ENCODE data around the gene RPL41.

RPL41 gene

GRCh38 chr12:56160894-56161689, 44.7 kb downstream of the RPL41 start:
- Histone ChIP-seq H3K4me1 (ENCODE audit: insufficient read depth, insufficient read length) (peaks cover 8% of the 10 kb centered on the region), H3K36me3 (ENCODE audit: insufficient read depth, insufficient read length, low read length) (peaks cover 73% of the 10 kb centered on the region), H3K9ac (ENCODE audit: insufficient read length, low read depth) (peak overlapping the region; percentile 97), H3K27me3 (ENCODE audit: insufficient read depth, insufficient read length) (no peaks in the 10 kb centered on the region), H3K4me3 (ENCODE audit: insufficient read length, low read depth) (peak overlapping the region; percentile 92), H3K9me3 (ENCODE audit: insufficient read depth, low read length) (no peaks in the 10 kb centered on the region)
- no peak for DNase-seq (ENCODE audit: low read depth, low spot score)
- TF ChIP-seq SUZ12 (IDR thresholded peaks at IDR 0.05; ENCODE audit: extremely low read depth, insufficient read depth, insufficient read length) (no peak), ZNF274 (IDR thresholded peaks at IDR 0.05; ENCODE audit: low read depth, low read length) (no peak), YY1 (IDR thresholded peaks at IDR 0.05; ENCODE audit: insufficient read depth, insufficient read length) (no peak)

GRCh38 chr12:56161690-56162351, 45.4 kb downstream of the RPL41 start:
- TF ChIP-seq ZNF274 (IDR thresholded peaks at IDR 0.05; ENCODE audit: low read depth, low read length) (no peak), YY1 (IDR thresholded peaks at IDR 0.05; ENCODE audit: insufficient read depth, insufficient read length) (no peak), SUZ12 (IDR thresholded peaks at IDR 0.05; ENCODE audit: extremely low read depth, insufficient read depth, insufficient read length) (no peak)
- H3K9ac ChIP-seq (ENCODE audit: insufficient read length, low read depth): no peak overlapping the region

DNA sequence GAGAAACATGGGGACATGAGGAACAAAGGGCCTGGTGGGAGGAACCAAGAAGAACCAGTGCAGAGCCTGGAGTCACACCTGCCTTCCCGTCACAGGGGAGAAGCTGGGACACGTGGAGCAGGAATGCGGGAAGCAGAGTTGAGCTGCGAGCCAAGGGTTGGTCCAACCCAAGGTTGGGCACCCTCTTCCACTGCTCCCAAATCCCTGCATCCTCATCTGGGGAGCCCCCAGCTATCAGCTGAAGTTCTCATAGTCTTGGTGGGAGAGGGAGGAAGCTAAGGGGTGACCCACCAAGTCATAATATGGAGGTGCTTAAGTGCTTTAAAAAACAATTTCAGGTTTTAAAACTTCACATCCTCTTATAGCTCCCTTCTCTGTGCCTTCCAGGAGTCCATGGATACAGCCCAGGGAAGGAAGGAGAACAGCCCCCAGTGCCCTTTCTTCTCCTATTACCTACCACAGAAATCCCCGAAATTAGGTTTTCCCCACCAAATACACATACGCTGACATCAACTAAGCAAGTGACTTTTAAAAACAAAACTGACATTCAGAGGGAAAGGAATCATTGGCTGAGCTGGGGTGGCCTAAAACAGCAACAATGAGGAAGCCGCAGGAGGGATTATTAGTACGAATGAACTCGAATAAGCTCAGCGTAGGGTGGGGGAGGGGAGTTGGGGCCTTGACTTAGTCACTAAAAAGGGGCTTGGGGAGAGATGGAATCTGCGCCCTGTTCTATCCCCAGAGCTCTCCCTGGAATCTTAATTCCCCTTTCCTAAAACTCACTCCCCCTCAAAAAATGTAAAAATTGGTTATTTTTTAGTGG, 46.2 kb downstream of the RPL41 start:
- no peak for DNase-seq (ENCODE audit: low read depth, low spot score)
- Histone ChIP-seq H3K36me3 (ENCODE audit: insufficient read depth, insufficient read length, low read length) (peaks cover 81% of the 10 kb centered on the region), H3K9ac (ENCODE audit: insufficient read length, low read depth) (no peak overlapping the region)

More at GRCh38 chr12:56161690-56162351, 45.4 kb downstream of the RPL41 start:
- Histone ChIP-seq H3K4me3 (ENCODE audit: insufficient read length, low read depth) (no peak overlapping the region), H3K9me3 (ENCODE audit: insufficient read depth, low read length) (no peaks in the 10 kb centered on the region), H3K36me3 (ENCODE audit: insufficient read depth, insufficient read length, low read length) (peaks cover 73% of the 10 kb centered on the region), H3K27me3 (ENCODE audit: insufficient read depth, insufficient read length) (no peaks in the 10 kb centered on the region), H3K4me1 (ENCODE audit: insufficient read depth, insufficient read length) (peaks cover 8% of the 10 kb centered on the region)
- no peak for DNase-seq (ENCODE audit: low read depth, low spot score)

GRCh38 chr12:56163533-56164344, 47.3 kb downstream of the RPL41 start:
- no peak overlapping the region for H3K9ac ChIP-seq (ENCODE audit: insufficient read length, low read depth)
- no peak for TF ChIP-seq YY1 (IDR thresholded peaks at IDR 0.05; ENCODE audit: insufficient read depth, insufficient read length)
- no peak for TF ChIP-seq ZNF274 (IDR thresholded peaks at IDR 0.05; ENCODE audit: low read depth, low read length)
- TF ChIP-seq SUZ12 (IDR thresholded peaks at IDR 0.05; ENCODE audit: extremely low read depth, insufficient read depth, insufficient read length): no peak
- H3K27me3 ChIP-seq (ENCODE audit: insufficient read depth, insufficient read length): no peaks in the 10 kb centered on the region
- H3K9me3 ChIP-seq (ENCODE audit: insufficient read depth, low read length): no peaks in the 10 kb centered on the region
- DNase-seq (ENCODE audit: low read depth, low spot score): no peak
- no peak overlapping the region for H3K4me3 ChIP-seq (ENCODE audit: insufficient read length, low read depth)
- peaks cover 86% of the 10 kb centered on the region for H3K36me3 ChIP-seq (ENCODE audit: insufficient read depth, insufficient read length, low read length)
- H3K4me1 ChIP-seq (ENCODE audit: insufficient read depth, insufficient read length): peaks cover 8% of the 10 kb centered on the region

More for the DNA sequence above, 46.2 kb downstream of the RPL41 start:
- Histone ChIP-seq H3K9me3 (ENCODE audit: insufficient read depth, low read length) (no peaks in the 10 kb centered on the region), H3K4me1 (ENCODE audit: insufficient read depth, insufficient read length) (peaks cover 8% of the 10 kb centered on the region), H3K4me3 (ENCODE audit: insufficient read length, low read depth) (no peak overlapping the region), H3K27me3 (ENCODE audit: insufficient read depth, insufficient read length) (no peaks in the 10 kb centered on the region)
- TF ChIP-seq SUZ12 (IDR thresholded peaks at IDR 0.05; ENCODE audit: extremely low read depth, insufficient read depth, insufficient read length) (no peak), ZNF274 (IDR thresholded peaks at IDR 0.05; ENCODE audit: low read depth, low read length) (no peak), YY1 (IDR thresholded peaks at IDR 0.05; ENCODE audit: insufficient read depth, insufficient read length) (no peak)

- no peaks in the 10 kb centered on the region for H3K27me3 ChIP-seq (ENCODE audit: insufficient read depth, insufficient read length)
- peaks cover 83% of the 10 kb centered on the region for H3K36me3 ChIP-seq (ENCODE audit: insufficient read depth, insufficient read length, low read length)
- TF ChIP-seq ZNF274 (IDR thresholded peaks at IDR 0.05; ENCODE audit: low read depth, low read length): no peak
- TF ChIP-seq YY1 (IDR thresholded peaks at IDR 0.05; ENCODE audit: insufficient read depth, insufficient read length): no peak
- no peak for TF ChIP-seq SUZ12 (IDR thresholded peaks at IDR 0.05; ENCODE audit: extremely low read depth, insufficient read depth, insufficient read length)
- peaks cover 8% of the 10 kb centered on the region for H3K4me1 ChIP-seq (ENCODE audit: insufficient read depth, insufficient read length)
- no peaks in the 10 kb centered on the region for H3K9me3 ChIP-seq (ENCODE audit: insufficient read depth, low read length)
- no peak overlapping the region for H3K9ac ChIP-seq (ENCODE audit: insufficient read length, low read depth)
- DNase-seq (ENCODE audit: low read depth, low spot score): no peak
- no peak overlapping the region for H3K4me3 ChIP-seq (ENCODE audit: insufficient read length, low read depth)
Observed at GRCh38 chr12:56164345-56164729, 47.9 kb downstream of the RPL41 start.

DNA sequence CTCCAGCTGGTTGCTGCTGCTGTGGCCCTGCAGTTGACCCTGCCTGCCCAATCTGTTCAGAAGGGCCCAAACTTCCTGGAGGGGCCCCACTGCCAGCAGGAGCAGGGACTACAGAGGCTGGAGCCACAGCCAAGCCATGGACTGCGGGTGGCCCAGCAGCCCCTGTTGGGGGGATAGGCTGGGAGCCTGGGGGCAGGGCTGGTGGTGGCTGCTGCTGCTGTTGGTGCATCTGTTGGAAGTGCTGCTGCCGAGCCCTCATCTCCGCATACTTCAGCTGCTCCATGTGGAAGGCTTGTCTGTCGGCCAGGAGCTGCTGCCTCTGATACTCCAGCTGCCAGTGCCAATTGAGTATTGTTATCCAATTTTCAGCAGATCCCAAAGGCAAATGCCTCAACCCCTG, 48.9 kb downstream of the RPL41 start:
- H3K9ac ChIP-seq (ENCODE audit: insufficient read length, low read depth): no peak overlapping the region
- no peaks in the 10 kb centered on the region for H3K9me3 ChIP-seq (ENCODE audit: insufficient read depth, low read length)
- H3K4me1 ChIP-seq (ENCODE audit: insufficient read depth, insufficient read length): peaks cover 8% of the 10 kb centered on the region
- no peak overlapping the region for H3K4me3 ChIP-seq (ENCODE audit: insufficient read length, low read depth)
- TF ChIP-seq ZNF274 (IDR thresholded peaks at IDR 0.05; ENCODE audit: low read depth, low read length) (no peak), YY1 (IDR thresholded peaks at IDR 0.05; ENCODE audit: insufficient read depth, insufficient read length) (no peak), SUZ12 (IDR thresholded peaks at IDR 0.05; ENCODE audit: extremely low read depth, insufficient read depth, insufficient read length) (no peak)
- no peaks in the 10 kb centered on the region for H3K27me3 ChIP-seq (ENCODE audit: insufficient read depth, insufficient read length)
- H3K36me3 ChIP-seq (ENCODE audit: insufficient read depth, insufficient read length, low read length): peaks cover 83% of the 10 kb centered on the region
- DNase-seq (ENCODE audit: low read depth, low spot score): no peak
